ENCODE measurements around the gene GHDC. TPM values are rescaled to one million over a fixed set of nuclear protein-coding genes. Genes with fewer than 3 reads are reported as not detected.

GHDC gene
- total RNA-seq, 1 experiment from 2014 or later, result 21.5 TPM

- no peak for TF ChIP-seq CTCF (conservative IDR thresholded peaks at IDR 0.05)
- no peak for TF ChIP-seq EZH2 (IDR thresholded peaks at IDR 0.05; ENCODE audit: low read depth)
- Histone ChIP-seq H3K79me2 (ENCODE audit: low read depth) (0 out of 2 replicates have a peak, but pooled peaks cover 3% of the 10 kb centered on the region), H2AFZ (no peak overlapping the region), H3K9me2 (ENCODE audit: insufficient read depth) (no peaks in the 10 kb centered on the region), H4K20me1 (ENCODE audit: insufficient read depth) (no peaks in the 10 kb centered on the region), H3F3A (ENCODE audit: insufficient read depth, low read depth) (peaks cover 5% of the 10 kb centered on the region; the same call in 1 of the 2 replicates), H3K9me3 (ENCODE audit: insufficient read depth, low read depth) (no peaks in the 10 kb centered on the region), H3K4me1 (replicated peaks; ENCODE audit: insufficient read depth) (0 out of 2 replicates have a peak, but pooled peaks cover 6% of the 10 kb centered on the region), H3K27me3 (ENCODE audit: insufficient read depth, low read depth) (no peaks in the 10 kb centered on the region), H3K4me3 (no peak overlapping the region), H3K27ac (no peak overlapping the region), H3K36me3 (ENCODE audit: low read depth) (no peaks in the 10 kb centered on the region), H3K4me2 (no peak overlapping the region)
- intact Hi-C loops (cut with micrococcal nuclease; ENCODE audit: unreplicated experiment), result no loop called here
- CTCF ChIA-PET, result no interaction called here
- POLR2A ChIA-PET (ENCODE audit: unreplicated experiment), result no interaction called here
- no TSS peak for BruUV-seq (replicated peaks)
- no peak for DNase-seq
These were observed 42.5 kb upstream of the GHDC start for GRCh38 chr17:42236760-42237159.

GRCh38 chr17:42233994-42234393 is 39.7 kb upstream of the GHDC start:
- Histone ChIP-seq H3K4me3 (no peak overlapping the region), H3K27ac (no peak overlapping the region), H3K9me3 (ENCODE audit: insufficient read depth, low read depth) (no peaks in the 10 kb centered on the region), H3F3A (ENCODE audit: insufficient read depth, low read depth) (peaks cover 5% of the 10 kb centered on the region; the same call in 1 of the 2 replicates), H3K9me2 (ENCODE audit: insufficient read depth) (no peaks in the 10 kb centered on the region), H4K20me1 (ENCODE audit: insufficient read depth) (no peaks in the 10 kb centered on the region), H3K36me3 (ENCODE audit: low read depth) (no peaks in the 10 kb centered on the region), H3K27me3 (ENCODE audit: insufficient read depth, low read depth) (no peaks in the 10 kb centered on the region), H3K79me2 (ENCODE audit: low read depth) (no peaks in the 10 kb centered on the region), H3K4me1 (replicated peaks; ENCODE audit: insufficient read depth) (0 out of 2 replicates have a peak, but pooled peaks cover 6% of the 10 kb centered on the region), H2AFZ (no peak overlapping the region), H3K4me2 (no peak overlapping the region)
- intact Hi-C loops (cut with micrococcal nuclease; ENCODE audit: unreplicated experiment), result no loop called here
- CTCF ChIA-PET, result no interaction called here
- no TSS peak for BruUV-seq (replicated peaks)
- POLR2A ChIA-PET (ENCODE audit: unreplicated experiment), result no interaction called here
- DNase-seq, result no peak
- no peak for TF ChIP-seq CTCF (conservative IDR thresholded peaks at IDR 0.05)
- TF ChIP-seq EZH2 (IDR thresholded peaks at IDR 0.05; ENCODE audit: low read depth), result no peak

GRCh38 chr17:42233156-42233555 is 38.9 kb upstream of the GHDC start:
- no peak for TF ChIP-seq EZH2 (IDR thresholded peaks at IDR 0.05; ENCODE audit: low read depth)
- TF ChIP-seq CTCF (conservative IDR thresholded peaks at IDR 0.05), result no peak
- Histone ChIP-seq H3K79me2 (ENCODE audit: low read depth) (no peaks in the 10 kb centered on the region), H3K4me1 (replicated peaks; ENCODE audit: insufficient read depth) (0 out of 2 replicates have a peak, but pooled peaks cover 6% of the 10 kb centered on the region), H3K4me2 (no peak overlapping the region), H3K9me2 (ENCODE audit: insufficient read depth) (no peaks in the 10 kb centered on the region), H3K27ac (no peak overlapping the region), H3K27me3 (ENCODE audit: insufficient read depth, low read depth) (no peaks in the 10 kb centered on the region), H3K36me3 (ENCODE audit: low read depth) (no peaks in the 10 kb centered on the region), H3K4me3 (no peak overlapping the region), H3F3A (ENCODE audit: insufficient read depth, low read depth) (peaks cover 5% of the 10 kb centered on the region; the same call in 1 of the 2 replicates), H3K9me3 (ENCODE audit: insufficient read depth, low read depth) (no peaks in the 10 kb centered on the region), H2AFZ (no peak overlapping the region), H4K20me1 (ENCODE audit: insufficient read depth) (no peaks in the 10 kb centered on the region)
- ChIA-PET CTCF (no interaction called here), POLR2A (ENCODE audit: unreplicated experiment) (no interaction called here)
- BruUV-seq (replicated peaks), result no TSS peak
- peak in 1 of 2 experiments; percentile 60 for DNase-seq
- intact Hi-C loops (cut with micrococcal nuclease; ENCODE audit: unreplicated experiment), result no loop called here
